Gastrocnemius medialis (tissue), 4 donors: ENCODE results near the gene IGLL1.
"Not testable (repeated sequence)": the region's sequence is repeated elsewhere in the genome, so short reads cannot be mapped to it uniquely, and the experiment has no call there.

ENCODE experiments used
- POLR2A ChIP-seq, 2 donors: fragments of 450-650 bp; IDR thresholded peaks; one replicate each; pipeline ENCODE4 v1.6.1; 2017; ENCODE audit warnings: antibody characterized with exemption in 2 of 2, mild to moderate bottlenecking in 2 of 2, moderate library complexity in 2 of 2
- TF ChIP-seq, protein P1 (sequence below), 5 experiments: fragments of 450-650 bp in 3 of 5; fragments of 200-600 bp in 2 of 5; sonication (generic) in 2 of 5; IDR thresholded peaks in 4 of 5; conservative IDR thresholded peaks in 1 of 5; 1 replicate in 4 of 5; 2 replicates in 1 of 5; pipeline ENCODE4 v1.5.1; 2016 to 2019; ENCODE audit warnings: antibody characterized with exemption in 5 of 5, mild to moderate bottlenecking in 3 of 5, moderate library complexity in 3 of 5

DNA sequence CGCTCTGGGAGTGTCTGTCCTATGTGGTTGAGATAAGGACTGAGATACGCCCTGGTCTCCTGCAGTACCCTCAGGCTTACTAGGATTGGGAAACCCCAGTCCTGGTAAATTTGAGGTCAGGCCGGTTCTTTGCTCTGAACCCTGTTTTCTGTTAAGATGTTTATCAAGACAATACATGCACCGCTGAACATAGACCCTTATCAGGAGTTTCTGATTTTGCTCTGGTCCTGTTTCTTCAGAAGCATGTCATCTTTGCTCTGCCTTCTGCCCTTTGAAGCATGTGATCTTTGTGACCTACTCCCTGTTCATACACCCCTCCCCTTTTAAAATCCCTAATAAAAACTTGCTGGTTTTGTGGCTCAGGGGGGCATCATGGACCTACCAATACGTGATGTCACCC, 32.7 kb downstream of the IGLL1 start:
- TF ChIP-seq, protein P1, sequence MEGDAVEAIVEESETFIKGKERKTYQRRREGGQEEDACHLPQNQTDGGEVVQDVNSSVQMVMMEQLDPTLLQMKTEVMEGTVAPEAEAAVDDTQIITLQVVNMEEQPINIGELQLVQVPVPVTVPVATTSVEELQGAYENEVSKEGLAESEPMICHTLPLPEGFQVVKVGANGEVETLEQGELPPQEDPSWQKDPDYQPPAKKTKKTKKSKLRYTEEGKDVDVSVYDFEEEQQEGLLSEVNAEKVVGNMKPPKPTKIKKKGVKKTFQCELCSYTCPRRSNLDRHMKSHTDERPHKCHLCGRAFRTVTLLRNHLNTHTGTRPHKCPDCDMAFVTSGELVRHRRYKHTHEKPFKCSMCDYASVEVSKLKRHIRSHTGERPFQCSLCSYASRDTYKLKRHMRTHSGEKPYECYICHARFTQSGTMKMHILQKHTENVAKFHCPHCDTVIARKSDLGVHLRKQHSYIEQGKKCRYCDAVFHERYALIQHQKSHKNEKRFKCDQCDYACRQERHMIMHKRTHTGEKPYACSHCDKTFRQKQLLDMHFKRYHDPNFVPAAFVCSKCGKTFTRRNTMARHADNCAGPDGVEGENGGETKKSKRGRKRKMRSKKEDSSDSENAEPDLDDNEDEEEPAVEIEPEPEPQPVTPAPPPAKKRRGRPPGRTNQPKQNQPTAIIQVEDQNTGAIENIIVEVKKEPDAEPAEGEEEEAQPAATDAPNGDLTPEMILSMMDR (IDR thresholded peaks at IDR 0.05 in 4 of 5, conservative IDR thresholded peaks at IDR 0.05 in 1 of 5): not testable (repeated sequence)
- TF ChIP-seq POLR2A (IDR thresholded peaks at IDR 0.05): not testable (repeated sequence)
